HepG2 (cell line): ENCODE measurements around the gene CIAPIN1. TPM values are rescaled to one million over a fixed set of nuclear protein-coding genes. Genes with fewer than 3 reads are reported as not detected.
A peak's percentile ranks its signal among the peaks of the same experiment; 100 is the strongest.

Experiments
- ATF7 ChIP-seq, 2 experiments: fragments of 450-650 bp in 1 of 2; sonication (generic) in 1 of 2; formaldehyde crosslinking in 1 of 2; IDR thresholded peaks; 2 replicates each; pipeline versions ENCODE4 v1.4.0 to v1.6.1; 2016 to 2020; ENCODE audit warnings: antibody characterized with exemption in 1 of 2, mild to moderate bottlenecking in 1 of 2, missing genetic modification reagents in 1 of 2
- GABPA ChIP-seq, 2 experiments: IDR thresholded peaks; 2 replicates each; pipeline ENCODE4 v1.6.1; 2011 to 2016; ENCODE audit warnings: low read depth in 2 of 2, low read length in 1 of 2, missing biosample characterization in 1 of 2, missing genetic modification characterization in 1 of 2
- GFI1 ChIP-seq: sonication (generic); formaldehyde crosslinking; IDR thresholded peaks from 2 replicates; pipeline ENCODE4 v1.5.0; 2020; ENCODE audit warnings: missing genetic modification reagents, mild to moderate bottlenecking, borderline replicate concordance
- HNRNPLL ChIP-seq: fragments of 200-400 bp; formaldehyde crosslinking; IDR thresholded peaks from 2 replicates; pipeline ENCODE4 v1.6.1; 2017; ENCODE audit warnings: mild to moderate bottlenecking, low read depth, low read length; ENCODE audit not compliant: poor library complexity, severe bottlenecking
- KAT7 ChIP-seq: IDR thresholded peaks from 2 replicates; pipeline ENCODE4 v1.6.1; 2018; ENCODE audit warnings: borderline replicate concordance, missing compliant biosample characterization
- MXD4 ChIP-seq: IDR thresholded peaks from 2 replicates; pipeline ENCODE4 v1.6.1; 2016; ENCODE audit warnings: mild to moderate bottlenecking, missing biosample characterization, missing genetic modification reagents
- NCOA2 ChIP-seq: sonication (generic); formaldehyde crosslinking; IDR thresholded peaks from 2 replicates; pipeline ENCODE4 v1.8.0; 2022; ENCODE audit warnings: inconsistent platforms
- PAF1 ChIP-seq: IDR thresholded peaks from 2 replicates; pipeline ENCODE4 v1.6.1; 2016; ENCODE audit warnings: missing genetic modification reagents, missing compliant biosample characterization
- POLR2AphosphoS5 ChIP-seq: IDR thresholded peaks from 2 replicates; pipeline ENCODE4 v1.6.1; 2012; ENCODE audit warnings: low read depth, low read length
- RBAK ChIP-seq: sonication (generic); formaldehyde crosslinking; IDR thresholded peaks from 2 replicates; pipeline ENCODE4 v1.5.1; 2020; ENCODE audit warnings: mild to moderate bottlenecking, missing genetic modification reagents
- REPIN1 ChIP-seq: sonication (generic); formaldehyde crosslinking; IDR thresholded peaks from 2 replicates; pipeline ENCODE4 v1.8.0; 2022; ENCODE audit warnings: missing genetic modification reagents, low read depth, mild to moderate bottlenecking, borderline replicate concordance
- SAP130 ChIP-seq: IDR thresholded peaks from 2 replicates; pipeline ENCODE4 v1.6.1; 2016; ENCODE audit warnings: low read depth
- SOX5 ChIP-seq: IDR thresholded peaks from 2 replicates; pipeline ENCODE4 v1.6.1; 2016; ENCODE audit warnings: borderline replicate concordance
- SP5 ChIP-seq: IDR thresholded peaks from 2 replicates; pipeline ENCODE4 v1.6.1; 2016; ENCODE audit warnings: low read depth, borderline replicate concordance
- TRIM24 ChIP-seq: sonication (generic); formaldehyde crosslinking; IDR thresholded peaks from 2 replicates; pipeline ENCODE4 v1.8.0; 2022; ENCODE audit warnings: mild to moderate bottlenecking, missing genetic modification reagents
- ZBTB26 ChIP-seq: IDR thresholded peaks from 2 replicates; pipeline ENCODE4 v1.6.1; 2016; ENCODE audit warnings: missing compliant biosample characterization, missing genetic modification reagents, borderline replicate concordance
- ZBTB44 ChIP-seq: sonication (generic); formaldehyde crosslinking; IDR thresholded peaks from 2 replicates; pipeline ENCODE4 v1.4.0; 2020; ENCODE audit warnings: missing genetic modification reagents
- ZBTB7B ChIP-seq: sonication (generic); formaldehyde crosslinking; IDR thresholded peaks from 2 replicates; pipeline ENCODE4 v1.4.0; 2020; ENCODE audit warnings: missing genetic modification reagents
- ZNF225 ChIP-seq: sonication (generic); formaldehyde crosslinking; IDR thresholded peaks from 2 replicates; pipeline ENCODE4 v1.4.0; 2020; ENCODE audit warnings: mild to moderate bottlenecking, missing genetic modification reagents
- ZNF230 ChIP-seq: sonication (generic); formaldehyde crosslinking; IDR thresholded peaks from 2 replicates; pipeline ENCODE4 v1.4.0; 2020; ENCODE audit warnings: mild to moderate bottlenecking, missing genetic modification reagents
- ZNF30 ChIP-seq: sonication (generic); formaldehyde crosslinking; IDR thresholded peaks from 2 replicates; pipeline ENCODE4 v1.5.0; 2020; ENCODE audit warnings: mild to moderate bottlenecking, missing genetic modification reagents
- ZNF567 ChIP-seq: sonication (generic); formaldehyde crosslinking; IDR thresholded peaks from 2 replicates; pipeline ENCODE4 v1.8.1; 2023; ENCODE audit warnings: mild to moderate bottlenecking, missing genetic modification reagents, borderline replicate concordance
- ZNF737 ChIP-seq: sonication (generic); formaldehyde crosslinking; IDR thresholded peaks from 2 replicates; pipeline ENCODE4 v1.5.0; 2020; ENCODE audit warnings: missing genetic modification reagents, mild to moderate bottlenecking, borderline replicate concordance
- ZNF766 ChIP-seq: sonication (generic); formaldehyde crosslinking; IDR thresholded peaks from 2 replicates; pipeline ENCODE4 v1.5.0; 2020; ENCODE audit warnings: missing genetic modification reagents, borderline replicate concordance
- ZNF850 ChIP-seq: sonication (generic); formaldehyde crosslinking; conservative IDR thresholded peaks from 2 replicates; pipeline ENCODE4 v1.9.0; 2021; ENCODE audit warnings: mild to moderate bottlenecking, missing genetic modification reagents
- ZZZ3 ChIP-seq: sonication (generic); formaldehyde crosslinking; IDR thresholded peaks from 2 replicates; pipeline ENCODE4 v1.4.0; 2020; ENCODE audit warnings: missing genetic modification reagents, mild to moderate bottlenecking, borderline replicate concordance
- polyA plus RNA-seq, 8 experiments: library from polyadenylated mRNA; depleted of rRNA in 3 of 8; stranded (reverse) in 7 of 8; unstranded in 1 of 8; fragments of >200 nt; fragmentation: Illumina TruSeq in 4 of 8; extraction: Trizol in 4 of 8; gene quantifications; 2 replicates each; pipeline versions ENCODE4 v1.2.1 to v1.2.3, GENCODE V29; 2011 to 2016; ENCODE audit warnings: low read depth in 4 of 8, missing spikeins in 1 of 8, mixed read lengths in 1 of 8; ENCODE audit not compliant: insufficient read depth in 1 of 8
- total RNA-seq, 5 experiments: library from RNA; depleted of rRNA; stranded (reverse); fragments of >200 nt; fragmentation: Illumina TruSeq; extraction: Trizol; gene quantifications; 2 replicates each; pipeline ENCODE4 v1.2.3, GENCODE V29; 2016; ENCODE audit warnings: low read depth in 1 of 5
- TF ChIP-seq, protein P1 (sequence below): sonication (generic); formaldehyde crosslinking; IDR thresholded peaks from 2 replicates; pipeline ENCODE4 v1.4.0; 2020; ENCODE audit warnings: mild to moderate bottlenecking, missing genetic modification reagents

CIAPIN1 gene
- total and polyA plus RNA-seq, 2 of the 13 experiments (the other 11 are each of a cell fraction or from before 2014, with no cell fraction given), result 69.3 to 89.7 TPM

- TF ChIP-seq GABPA (IDR thresholded peaks at IDR 0.05; ENCODE audit: low read depth, low read length) (no peak), GABPA (CRISPR knock-in tag; IDR thresholded peaks at IDR 0.05; ENCODE audit: low read depth) (peak; percentile 56; the same call in 1 of the 2 replicates), SAP130 (CRISPR knock-in tag) (peak; percentile 91), NCOA2 (peak; percentile 52), HNRNPLL (no peak), GFI1 (CRISPR knock-in tag) (no peak), PAF1 (CRISPR knock-in tag) (no peak), SOX5 (CRISPR knock-in tag) (peak; percentile 59; the same call in 1 of the 2 replicates), ZBTB26 (CRISPR knock-in tag) (no peak; the same call in 1 of the 2 replicates), REPIN1 (no peak), ZNF230 (CRISPR knock-in tag) (no peak), TRIM24 (CRISPR knock-in tag) (no peak), ZBTB44 (CRISPR knock-in tag) (no peak), ZNF225 (CRISPR knock-in tag) (peak; percentile 41; the same call in 1 of the 2 replicates), ZZZ3 (CRISPR knock-in tag) (no peak), ZNF737 (CRISPR knock-in tag) (no peak), ATF7 (IDR thresholded peaks at IDR 0.05) (no peak), ATF7 (CRISPR knock-in tag; IDR thresholded peaks at IDR 0.05) (no peak), SP5 (peak; percentile 87), RBAK (CRISPR knock-in tag) (no peak), ZNF850 (CRISPR knock-in tag) (no peak), ZNF567 (no peak), ZBTB7B (CRISPR knock-in tag) (peak; percentile 94), POLR2AphosphoS5 (peak; percentile 67), ZNF30 (CRISPR knock-in tag) (no peak), KAT7 (CRISPR knock-in tag) (no peak), ZNF766 (0 out of 2 replicates have a peak, but pooled peaks have one; percentile 5), MXD4 (CRISPR knock-in tag) (peak; percentile 83)
- TF ChIP-seq, protein P1, sequence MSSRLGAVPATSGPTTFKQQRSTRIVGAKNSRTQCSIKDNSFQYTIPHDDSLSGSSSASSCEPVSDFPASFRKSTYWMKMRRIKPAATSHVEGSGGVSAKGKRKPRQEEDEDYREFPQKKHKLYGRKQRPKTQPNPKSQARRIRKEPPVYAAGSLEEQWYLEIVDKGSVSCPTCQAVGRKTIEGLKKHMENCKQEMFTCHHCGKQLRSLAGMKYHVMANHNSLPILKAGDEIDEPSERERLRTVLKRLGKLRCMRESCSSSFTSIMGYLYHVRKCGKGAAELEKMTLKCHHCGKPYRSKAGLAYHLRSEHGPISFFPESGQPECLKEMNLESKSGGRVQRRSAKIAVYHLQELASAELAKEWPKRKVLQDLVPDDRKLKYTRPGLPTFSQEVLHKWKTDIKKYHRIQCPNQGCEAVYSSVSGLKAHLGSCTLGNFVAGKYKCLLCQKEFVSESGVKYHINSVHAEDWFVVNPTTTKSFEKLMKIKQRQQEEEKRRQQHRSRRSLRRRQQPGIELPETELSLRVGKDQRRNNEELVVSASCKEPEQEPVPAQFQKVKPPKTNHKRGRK (CRISPR knock-in tag), result 0 out of 2 replicates have a peak, but pooled peaks have one; percentile 74
These were observed 24.9 kb upstream of the CIAPIN1 start (continued) for GRCh38 chr16:57471852-57472664.
